OCI-LY3 (cell line): ENCODE measurements around the gene SLC6A6.

Experiments
- H2AFZ ChIP-seq: fragments of 200-600, 300-600 bp; shearing (Covaris generic); 2 replicates; pipeline ENCODE4 v1.6.0; 2014; ENCODE audit warnings: antibody characterized with exemption, low read depth, low read length
- H3K27ac ChIP-seq: fragments of 200-600, 300-600 bp; sonication (generic); 2 replicates; pipeline ENCODE4 v1.5.1; 2014; ENCODE audit warnings: mild to moderate bottlenecking, low read length, moderate library complexity, mixed read lengths
- H3K27me3 ChIP-seq: fragments of 200-600, 300-600 bp; sonication (generic); 2 replicates; pipeline ENCODE4 v1.6.1; 2014; ENCODE audit warnings: low read depth, low read length, mixed read lengths
- H3K36me3 ChIP-seq: fragments of 200-600, 300-600 bp; sonication (generic); replicated peaks from 2 replicates; pipeline ENCODE3; 2014; ENCODE audit warnings: low read depth, low read length, mixed read lengths
- H3K4me1 ChIP-seq: fragments of 300-600, 200-600 bp; sonication (generic); 2 replicates; pipeline ENCODE4 v1.6.1; 2014; ENCODE audit warnings: low read length, mixed read lengths
- H3K4me2 ChIP-seq: fragments of 200-600, 300-600 bp; sonication (generic); 2 replicates; pipeline ENCODE4 v1.6.1; 2014; ENCODE audit warnings: low read length, mixed read lengths
- H3K4me3 ChIP-seq: fragments of 300-600, 200-600 bp; sonication (generic); 2 replicates; pipeline ENCODE4 v1.5.1; 2014; ENCODE audit warnings: antibody characterized with exemption, mild to moderate bottlenecking, low read length, moderate library complexity
- H3K79me2 ChIP-seq: fragments of 300-600, 200-600 bp; shearing (Covaris generic); 2 replicates; pipeline ENCODE4 v1.6.1; 2014; ENCODE audit warnings: mild to moderate bottlenecking, low read length, mixed read lengths
- H3K9ac ChIP-seq: fragments of 300-600, 200-600 bp; shearing (Covaris generic); 2 replicates; pipeline ENCODE4 v1.6.0; 2014; ENCODE audit warnings: mild to moderate bottlenecking, low read length, moderate library complexity
- H3K9me3 ChIP-seq: fragments of 200-600, 300-600 bp; shearing (Covaris generic); 2 replicates; pipeline ENCODE4 v1.6.1; 2014; ENCODE audit warnings: low read length, mixed read lengths; ENCODE audit not compliant: insufficient read depth
- H4K20me1 ChIP-seq: fragments of 200-600, 300-600 bp; sonication (generic); 2 replicates; pipeline ENCODE4 v1.6.1; 2016; ENCODE audit warnings: low read length, mixed read lengths; ENCODE audit not compliant: insufficient read depth
- CTCF ChIP-seq: fragments of 200-600, 300-600 bp; sonication (generic); IDR thresholded peaks from 2 replicates; pipeline ENCODE4 v1.5.1; 2014; ENCODE audit warnings: antibody characterized with exemption, low read length, low read depth
- EZH2phosphoT487 ChIP-seq: fragments of 200-600 bp; shearing (Covaris generic); IDR thresholded peaks from 2 replicates; pipeline ENCODE4 v1.6.1; 2018; ENCODE audit warnings: antibody characterized with exemption, mixed run types, low read depth

The SLC6A6 gene

GRCh38 chr3:14414846-14415464 lies 12.5 kb downstream of the SLC6A6 start:
- H3K4me3 ChIP-seq: no peak overlapping the region
- peaks cover 18% of the 10 kb centered on the region for H3K4me1 ChIP-seq
- H2AFZ ChIP-seq: no peak overlapping the region
- H3K36me3 ChIP-seq: peaks cover 78% of the 10 kb centered on the region
- H3K4me2 ChIP-seq: no peak overlapping the region
- no peak for TF ChIP-seq EZH2phosphoT487
- TF ChIP-seq CTCF: no peak
- H3K9ac ChIP-seq: no peak overlapping the region
- H3K79me2 ChIP-seq: peaks cover 93% of the 10 kb centered on the region
- peaks cover 74% of the 10 kb centered on the region for H4K20me1 ChIP-seq
- no peak overlapping the region for H3K27ac ChIP-seq
- no peaks in the 10 kb centered on the region for H3K9me3 ChIP-seq
- no peaks in the 10 kb centered on the region for H3K27me3 ChIP-seq

GRCh38 chr3:14415501-14415900 lies 13.1 kb downstream of the SLC6A6 start:
- Histone ChIP-seq H3K79me2 (peaks cover 89% of the 10 kb centered on the region), H3K4me2 (no peak overlapping the region)

GRCh38 chr3:14416453-14416852 lies 14.0 kb downstream of the SLC6A6 start:
- H3K9ac ChIP-seq: no peak overlapping the region
- H3K4me3 ChIP-seq: no peak overlapping the region
- peaks cover 59% of the 10 kb centered on the region for H4K20me1 ChIP-seq
- H3K79me2 ChIP-seq: peaks cover 89% of the 10 kb centered on the region
- TF ChIP-seq CTCF: no peak
- TF ChIP-seq EZH2phosphoT487: no peak
- peaks cover 64% of the 10 kb centered on the region for H3K36me3 ChIP-seq
- no peaks in the 10 kb centered on the region for H3K27me3 ChIP-seq
- no peak overlapping the region for H3K27ac ChIP-seq
- H3K9me3 ChIP-seq: no peaks in the 10 kb centered on the region
- H2AFZ ChIP-seq: no peak overlapping the region
- no peak overlapping the region for H3K4me2 ChIP-seq
- peaks cover 19% of the 10 kb centered on the region for H3K4me1 ChIP-seq

More at GRCh38 chr3:14415501-14415900, 13.1 kb downstream of the SLC6A6 start:
- Histone ChIP-seq H3K9ac (no peak overlapping the region), H3K9me3 (no peaks in the 10 kb centered on the region), H2AFZ (no peak overlapping the region), H4K20me1 (peaks cover 69% of the 10 kb centered on the region), H3K36me3 (peaks cover 73% of the 10 kb centered on the region), H3K4me3 (no peak overlapping the region), H3K27me3 (no peaks in the 10 kb centered on the region), H3K27ac (no peak overlapping the region), H3K4me1 (peaks cover 18% of the 10 kb centered on the region)
- TF ChIP-seq EZH2phosphoT487: no peak
- no peak for TF ChIP-seq CTCF

GRCh38 chr3:14418296-14419250 lies 16.2 kb downstream of the SLC6A6 start:
- peaks cover 35% of the 10 kb centered on the region for H3K4me1 ChIP-seq
- peaks cover 89% of the 10 kb centered on the region for H3K79me2 ChIP-seq
- no peak overlapping the region for H3K4me3 ChIP-seq
- H3K9ac ChIP-seq: no peak overlapping the region
- no peak overlapping the region for H3K27ac ChIP-seq
- TF ChIP-seq CTCF: no peak
- TF ChIP-seq EZH2phosphoT487: no peak
- H3K4me2 ChIP-seq: no peak overlapping the region
- H3K9me3 ChIP-seq: no peaks in the 10 kb centered on the region
- no peak overlapping the region for H2AFZ ChIP-seq
- H3K36me3 ChIP-seq: peaks cover 61% of the 10 kb centered on the region
- no peaks in the 10 kb centered on the region for H3K27me3 ChIP-seq
- peaks cover 39% of the 10 kb centered on the region for H4K20me1 ChIP-seq
